ENCODE results near the gene YOD1.

Gene YOD1

GRCh38 chr1:207051191-207051943, at the start of gene YOD1:
Gene YOD1, minus strand, starts transcription at chr1:207051208. Its CDS starts 178 bp downstream, at chr1:207051030.
- Histone ChIP-seq H3K9ac (peak within 1 kb of the TSS; percentile 75), H3K27me3 (ENCODE audit: insufficient read depth, low read depth) (no peaks in the 10 kb centered on the region), H3K79me2 (ENCODE audit: insufficient read depth, low read depth) (peaks cover 21% of the 10 kb centered on the region), H2AFZ (ENCODE audit: low read depth) (peak within 1 kb of the TSS; percentile 90), H3K27ac (peak within 1 kb of the TSS; percentile 45), H3K4me3 (IDR thresholded peaks at IDR 0.05; ENCODE audit: insufficient read depth, low read depth, low read length) (peak within 1 kb of the TSS; percentile 67), H3K4me1 (ENCODE audit: low read depth, poor library complexity, severe bottlenecking) (peaks cover 38% of the 10 kb centered on the region), H4K20me1 (ENCODE audit: insufficient read depth) (no peaks in the 10 kb centered on the region), H3K36me3 (ENCODE audit: insufficient read depth) (no peaks in the 10 kb centered on the region), H3K4me2 (peak within 1 kb of the TSS; percentile 72)
- TF ChIP-seq CTCF (conservative IDR thresholded peaks at IDR 0.05; ENCODE audit: low read depth, low read length): no peak

DNA sequence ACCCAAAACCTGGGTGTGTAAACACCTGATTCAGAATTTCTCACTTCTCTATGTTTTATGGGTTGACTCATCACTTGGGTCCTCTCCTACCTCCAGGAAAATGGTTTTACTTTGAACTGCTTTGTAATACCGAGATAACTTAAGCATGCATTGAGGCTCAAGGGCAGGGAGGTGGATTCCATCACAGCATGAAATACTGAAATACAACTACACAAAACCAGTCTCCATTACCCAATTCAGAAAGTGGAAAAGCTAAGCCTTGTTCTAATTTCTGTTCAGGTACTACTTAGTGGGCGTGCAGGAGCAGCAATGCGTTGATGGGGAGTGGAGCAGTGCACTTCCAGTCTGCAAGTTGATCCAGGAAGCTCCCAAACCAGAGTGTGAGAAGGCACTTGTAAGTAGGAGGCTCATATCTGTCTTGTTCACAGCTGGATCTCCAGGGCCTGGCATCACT, 46.9 kb upstream of the YOD1 start:
- Histone ChIP-seq H2AFZ (ENCODE audit: low read depth) (no peak overlapping the region; the same call in 1 of the 2 replicates), H3K79me2 (ENCODE audit: insufficient read depth, low read depth) (no peaks in the 10 kb centered on the region), H3K27me3 (ENCODE audit: insufficient read depth, low read depth) (no peaks in the 10 kb centered on the region), H4K20me1 (ENCODE audit: insufficient read depth) (no peaks in the 10 kb centered on the region), H3K4me2 (0 out of 2 replicates have a peak overlapping the region, but pooled peaks have one; percentile 1), H3K27ac (no peak overlapping the region), H3K4me3 (IDR thresholded peaks at IDR 0.05; ENCODE audit: insufficient read depth, low read depth, low read length) (no peak overlapping the region), H3K9ac (no peak overlapping the region), H3K4me1 (ENCODE audit: low read depth, poor library complexity, severe bottlenecking) (peaks cover 7% of the 10 kb centered on the region), H3K36me3 (ENCODE audit: insufficient read depth) (no peaks in the 10 kb centered on the region)
- no peak for TF ChIP-seq CTCF (conservative IDR thresholded peaks at IDR 0.05; ENCODE audit: low read depth, low read length)

DNA sequence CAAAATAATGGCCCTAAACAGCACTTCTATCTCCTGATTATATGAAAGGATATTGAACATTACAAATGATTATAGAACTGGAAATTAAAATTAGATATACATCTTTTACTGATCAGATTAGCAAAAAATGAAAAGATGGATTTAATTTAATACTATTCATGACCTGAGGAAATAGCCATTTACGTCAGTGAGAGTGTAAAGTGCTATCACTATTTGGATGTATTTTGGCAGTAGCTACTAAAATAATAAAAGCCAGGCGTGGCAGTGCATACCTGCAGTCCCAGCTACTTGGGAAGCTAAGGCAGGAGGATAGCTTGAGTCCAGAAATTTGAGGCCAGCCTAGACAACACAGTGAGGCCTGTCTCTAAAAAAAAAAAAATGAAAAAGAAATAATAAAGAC, 42.9 kb upstream of the YOD1 start:
- no peak for TF ChIP-seq CTCF (conservative IDR thresholded peaks at IDR 0.05; ENCODE audit: low read depth, low read length)
- Histone ChIP-seq H3K79me2 (ENCODE audit: insufficient read depth, low read depth) (no peaks in the 10 kb centered on the region), H4K20me1 (ENCODE audit: insufficient read depth) (no peaks in the 10 kb centered on the region), H2AFZ (ENCODE audit: low read depth) (no peak overlapping the region), H3K27me3 (ENCODE audit: insufficient read depth, low read depth) (no peaks in the 10 kb centered on the region), H3K36me3 (ENCODE audit: insufficient read depth) (no peaks in the 10 kb centered on the region), H3K27ac (no peak overlapping the region), H3K4me3 (IDR thresholded peaks at IDR 0.05; ENCODE audit: insufficient read depth, low read depth, low read length) (no peak overlapping the region), H3K4me2 (no peak overlapping the region), H3K4me1 (ENCODE audit: low read depth, poor library complexity, severe bottlenecking) (peaks cover 42% of the 10 kb centered on the region), H3K9ac (no peak overlapping the region)

GRCh38 chr1:207091200-207091908, 40.3 kb upstream of the YOD1 start:
- TF ChIP-seq CTCF (conservative IDR thresholded peaks at IDR 0.05; ENCODE audit: low read depth, low read length): no peak; the same call in 1 of the 2 replicates
- Histone ChIP-seq H3K27ac (peak overlapping the region; percentile 52), H2AFZ (ENCODE audit: low read depth) (peak overlapping the region; percentile 51), H3K36me3 (ENCODE audit: insufficient read depth) (no peaks in the 10 kb centered on the region), H3K4me3 (IDR thresholded peaks at IDR 0.05; ENCODE audit: insufficient read depth, low read depth, low read length) (no peak overlapping the region), H4K20me1 (ENCODE audit: insufficient read depth) (no peaks in the 10 kb centered on the region), H3K4me2 (peak overlapping the region; percentile 53), H3K9ac (peak overlapping the region; percentile 12; the same call in 1 of the 2 replicates), H3K4me1 (ENCODE audit: low read depth, poor library complexity, severe bottlenecking) (peaks cover 62% of the 10 kb centered on the region), H3K27me3 (ENCODE audit: insufficient read depth, low read depth) (no peaks in the 10 kb centered on the region), H3K79me2 (ENCODE audit: insufficient read depth, low read depth) (no peaks in the 10 kb centered on the region)
